HCT116 (cell line): Measurements from ENCODE around the gene TAMM41. TPM values are rescaled to one million over a fixed set of nuclear protein-coding genes. Genes with fewer than 3 reads are reported as not detected.

ENCODE experiments used
- ATAC-seq: fragments of 200-7000 bp; cut with Tn5 transposase; 2 replicates; pipeline ENCODE4 v1.9.1; 2020; ENCODE audit warnings: mild to moderate bottlenecking, moderate library complexity
- BruUV-seq: library from RNA; stranded (reverse); fragments of 400-500 nt; replicated peaks from 2 replicates; lab custom pipeline; 2021; lab: Mats Ljungman, UMichigan
- CTCF ChIA-PET: fragments of 300-600 bp; sonication (Branson Sonifier 250); formaldehyde crosslinking; loops from one replicate; lab custom pipeline; 2021; ENCODE audit warnings: antibody characterized with exemption; lab: Charles Lee
- POLR2A ChIA-PET: fragments of 300-600, 350-600 bp; sonication (Branson Sonifier 250); formaldehyde crosslinking; loops from one replicate; lab custom pipeline; 2021; ENCODE audit warnings: antibody characterized with exemption; lab: Charles Lee
- RAD21 ChIA-PET, 2 experiments: fragments of 300-600 bp; sonication (Branson Sonifier 250); formaldehyde crosslinking; loops; one replicate each; lab custom pipeline; 2023; ENCODE audit warnings: low total read pairs in 2 of 2; ENCODE audit not compliant: uncharacterized antibody in 2 of 2, unreplicated experiment in 2 of 2, low non-redundant PET in 1 of 2; lab: Charles Lee
- DNase-seq: peaks from one replicate; pipeline ENCODE4 v3.0.0-alpha.2; 2010; ENCODE audit warnings: low read depth, low spot score
- H2AFZ ChIP-seq: fragments of 200-600 bp; shearing (Covaris generic), sonication (generic); 2 replicates; pipeline ENCODE4 v1.6.1; 2017; ENCODE audit warnings: low read depth, mixed run types, mixed read lengths, antibody characterized with exemption, low read length; ENCODE audit not compliant: poor library complexity, severe bottlenecking
- H3K27ac ChIP-seq: 2 replicates; pipeline ENCODE4 v1.5.1; 2012; ENCODE audit warnings: low read depth, low read length
- H3K27me3 ChIP-seq: fragments of 200-600 bp; sonication (generic); 2 replicates; pipeline ENCODE4 v1.6.1; 2016; ENCODE audit warnings: mixed run types, low read length, mixed read lengths; ENCODE audit not compliant: insufficient read depth
- H3K36me3 ChIP-seq, 2 experiments: fragments of 200-500 bp in 1 of 2; fragments of 200-600 bp in 1 of 2; sonication (Bioruptor generic) in 1 of 2; sonication (generic) in 1 of 2; 2 replicates each; pipeline versions ENCODE4 v1.5.1 to v1.6.1; 2014 to 2016; ENCODE audit warnings: low read length in 2 of 2, inconsistent platforms in 1 of 2, mixed read lengths in 1 of 2, mixed run types in 1 of 2; ENCODE audit not compliant: insufficient read depth in 2 of 2, control insufficient read depth in 1 of 2
- H3K4me1 ChIP-seq, 2 experiments: fragments of 200-600 bp in 1 of 2; sonication (generic) in 1 of 2; 2 replicates each; pipeline versions ENCODE4 v1.5.1 to v1.6.1; 2012 to 2017; ENCODE audit warnings: low read length in 2 of 2, inconsistent platforms in 1 of 2, mild to moderate bottlenecking in 1 of 2, mixed read lengths in 1 of 2, mixed run types in 1 of 2, moderate library complexity in 1 of 2; ENCODE audit not compliant: insufficient read depth in 2 of 2, control insufficient read depth in 1 of 2
- H3K4me2 ChIP-seq: fragments of 200-600 bp; sonication (generic); 2 replicates; pipeline ENCODE4 v1.6.1; 2017; ENCODE audit warnings: mixed run types, low read length, mixed read lengths
- H3K4me3 ChIP-seq, 2 experiments: fragments of 200-600 bp in 1 of 2; sonication (generic) in 1 of 2; replicated peaks in 1 of 2; 2 replicates each; pipeline ENCODE4 v1.5.1; 2011 to 2016; ENCODE audit warnings: low read length in 2 of 2, control low read depth in 1 of 2, low read depth in 1 of 2, mild to moderate bottlenecking in 1 of 2, mixed read lengths in 1 of 2, mixed run types in 1 of 2
- H3K79me2 ChIP-seq: fragments of 200-600 bp; sonication (generic); 2 replicates; pipeline ENCODE4 v1.6.1; 2017; ENCODE audit warnings: mild to moderate bottlenecking, mixed run types, low read length, moderate library complexity, mixed read lengths; ENCODE audit not compliant: insufficient read depth
- H3K9ac ChIP-seq: fragments of 200-600 bp; sonication (generic); 2 replicates; pipeline ENCODE4 v1.6.1; 2016; ENCODE audit warnings: low read length, mixed read lengths
- H3K9me2 ChIP-seq: fragments of 200-600 bp; sonication (generic), shearing (Covaris generic); 2 replicates; pipeline ENCODE4 v1.6.1; 2017; ENCODE audit warnings: mixed run types, mild to moderate bottlenecking, moderate library complexity; ENCODE audit not compliant: insufficient read depth
- H3K9me3 ChIP-seq, 2 experiments: fragments of 200-500 bp in 1 of 2; fragments of 200-600 bp in 1 of 2; sonication (Bioruptor generic) in 1 of 2; sonication (generic) in 1 of 2; 2 replicates each; pipeline ENCODE4 v1.6.1; 2014 to 2017; ENCODE audit warnings: low read length in 2 of 2, mixed read lengths in 2 of 2, inconsistent platforms in 1 of 2, low read depth in 1 of 2, mild to moderate bottlenecking in 1 of 2, mixed run types in 1 of 2, moderate library complexity in 1 of 2; ENCODE audit not compliant: control insufficient read depth in 1 of 2, insufficient read depth in 1 of 2
- H4K20me1 ChIP-seq: fragments of 200-600 bp; sonication (generic), shearing (Covaris generic); 2 replicates; pipeline ENCODE4 v1.6.1; 2017; ENCODE audit warnings: mixed run types, mild to moderate bottlenecking, moderate library complexity; ENCODE audit not compliant: insufficient read depth
- CBX3 ChIP-seq: IDR thresholded peaks from 2 replicates; pipeline ENCODE4 v1.6.1; 2012; ENCODE audit warnings: low read depth
- EGR1 ChIP-seq: IDR thresholded peaks from 2 replicates; pipeline ENCODE4 v1.6.1; 2012; ENCODE audit warnings: low read depth
- EZH2 ChIP-seq: fragments of 200-600 bp; sonication (generic); IDR thresholded peaks from 2 replicates; pipeline ENCODE4 v1.6.1; 2017; ENCODE audit warnings: antibody characterized with exemption, mixed run types
- SRF ChIP-seq: IDR thresholded peaks from 2 replicates; pipeline ENCODE4 v1.6.1; 2012; ENCODE audit warnings: low read depth
- TCF7L2 ChIP-seq: IDR thresholded peaks from 2 replicates; pipeline ENCODE4 v1.7.0; 2011; ENCODE audit warnings: borderline replicate concordance, inconsistent platforms; ENCODE audit not compliant: insufficient read depth, insufficient read length; ENCODE audit errors: extremely low read depth
- YY1 ChIP-seq: IDR thresholded peaks from 2 replicates; pipeline ENCODE4 v1.6.1; 2011; ENCODE audit warnings: low read length, low read depth, moderate library complexity, mild to moderate bottlenecking; ENCODE audit not compliant: insufficient replicate concordance; ENCODE audit errors: extremely low read depth
- ZFX ChIP-seq: fragments of 450-650 bp; IDR thresholded peaks from 2 replicates; pipeline ENCODE4 v1.6.1; 2017
- ZNF274 ChIP-seq: fragments of 200-500 bp; sonication (Bioruptor generic); IDR thresholded peaks from 2 replicates; pipeline ENCODE4 v1.6.1; 2014; ENCODE audit warnings: mild to moderate bottlenecking, low read depth, low read length, inconsistent platforms
- intact Hi-C: fragments of 100-400 bp; cut with micrococcal nuclease; formaldehyde crosslinking; loops from 2 replicates; pipeline ENCODE4 v1.10.0; 2022
- total RNA-seq: library from RNA; stranded (reverse); gene quantifications from one replicate; pipeline ENCODE4 v1.2.1, GENCODE V29; 2021; ENCODE audit not compliant: unreplicated experiment
- TF ChIP-seq, protein P1 (sequence below): IDR thresholded peaks from 2 replicates; pipeline ENCODE4 v1.6.1; 2011; ENCODE audit warnings: mild to moderate bottlenecking, low read length, moderate library complexity; ENCODE audit not compliant: insufficient replicate concordance; ENCODE audit errors: extremely low read depth
- TF ChIP-seq, protein P2 (sequence below): IDR thresholded peaks from 2 replicates; pipeline ENCODE4 v1.6.1; 2012
- TF ChIP-seq, protein P3 (sequence below): IDR thresholded peaks from 2 replicates; pipeline ENCODE4 v1.6.1; 2012
- TF ChIP-seq, protein P4 (sequence below): IDR thresholded peaks from 2 replicates; pipeline ENCODE4 v1.6.1; 2012; ENCODE audit warnings: low read depth

TAMM41 gene
- total RNA-seq, 1 experiment from 2014 or later: 17.9 TPM

DNA sequence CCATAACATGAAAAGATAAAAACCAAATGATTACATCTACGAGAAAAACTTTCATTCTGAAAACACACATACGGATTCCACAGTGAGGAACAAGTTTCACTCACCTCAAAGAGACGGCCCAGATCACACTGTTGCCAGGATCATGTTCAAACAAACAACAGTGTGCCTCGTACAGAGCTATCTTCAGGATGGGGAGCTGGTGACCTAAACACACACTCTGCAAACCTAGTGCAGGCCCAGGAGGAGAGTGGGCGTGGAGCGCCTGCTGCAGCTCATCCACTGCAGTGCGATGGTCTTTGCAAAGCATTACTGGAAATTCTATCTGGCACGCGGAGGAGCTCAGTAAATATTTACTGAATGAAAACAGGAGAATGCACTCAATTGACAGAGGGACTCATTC is 38.5 kb downstream of the TAMM41 start:
- Histone ChIP-seq H3K27ac (no peak overlapping the region), H3K9me3 (no peaks in the 10 kb centered on the region), H3K36me3 (peaks cover 15 to 16% of the 10 kb centered on the region in 2 experiments; a peak in 3 of 4 replicates), H3K4me2 (no peak overlapping the region), H3K4me3 (no peak overlapping the region), H4K20me1 (no peaks in the 10 kb centered on the region), H3K4me1 (no peaks in the 10 kb centered on the region), H3K79me2 (no peaks in the 10 kb centered on the region), H3K27me3 (no peaks in the 10 kb centered on the region)
- intact Hi-C loops: no loop called here
- BruUV-seq: no TSS peak
- no peak for DNase-seq
- POLR2A ChIA-PET: no interaction called here
- TF ChIP-seq, protein P1, sequence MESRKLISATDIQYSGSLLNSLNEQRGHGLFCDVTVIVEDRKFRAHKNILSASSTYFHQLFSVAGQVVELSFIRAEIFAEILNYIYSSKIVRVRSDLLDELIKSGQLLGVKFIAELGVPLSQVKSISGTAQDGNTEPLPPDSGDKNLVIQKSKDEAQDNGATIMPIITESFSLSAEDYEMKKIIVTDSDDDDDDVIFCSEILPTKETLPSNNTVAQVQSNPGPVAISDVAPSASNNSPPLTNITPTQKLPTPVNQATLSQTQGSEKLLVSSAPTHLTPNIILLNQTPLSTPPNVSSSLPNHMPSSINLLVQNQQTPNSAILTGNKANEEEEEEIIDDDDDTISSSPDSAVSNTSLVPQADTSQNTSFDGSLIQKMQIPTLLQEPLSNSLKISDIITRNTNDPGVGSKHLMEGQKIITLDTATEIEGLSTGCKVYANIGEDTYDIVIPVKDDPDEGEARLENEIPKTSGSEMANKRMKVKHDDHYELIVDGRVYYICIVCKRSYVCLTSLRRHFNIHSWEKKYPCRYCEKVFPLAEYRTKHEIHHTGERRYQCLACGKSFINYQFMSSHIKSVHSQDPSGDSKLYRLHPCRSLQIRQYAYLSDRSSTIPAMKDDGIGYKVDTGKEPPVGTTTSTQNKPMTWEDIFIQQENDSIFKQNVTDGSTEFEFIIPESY: no peak
- TF ChIP-seq TCF7L2: no peak
- no peak for TF ChIP-seq CBX3
- TF ChIP-seq, all 23 proteins: peak for 0
- RAD21 ChIA-PET: no interaction called here
- H2AFZ ChIP-seq: no peak overlapping the region
- CTCF ChIA-PET: no interaction called here
- H3K9ac ChIP-seq: no peak overlapping the region
- ATAC-seq: no peak
- H3K9me2 ChIP-seq: no peaks in the 10 kb centered on the region

DNA sequence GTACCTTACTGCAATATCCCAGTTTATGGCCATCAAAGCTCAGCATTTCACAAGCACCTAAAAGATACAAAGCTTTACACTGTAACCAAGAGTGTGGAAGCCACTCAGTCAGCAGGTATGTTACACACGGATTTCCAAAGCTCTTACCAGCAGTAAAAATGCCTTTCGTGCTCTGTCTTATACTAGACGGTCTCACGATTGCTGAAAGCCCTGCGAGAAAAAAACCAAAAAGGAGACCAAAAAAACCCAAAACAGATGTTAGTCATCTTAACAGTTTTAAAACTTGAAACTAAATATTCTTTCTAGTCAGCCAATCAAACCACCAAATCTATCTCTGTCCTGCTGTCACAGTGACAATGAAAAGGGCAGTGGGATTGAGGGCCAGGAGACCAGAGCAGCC is 39.0 kb downstream of the TAMM41 start:
- H3K27me3 ChIP-seq: no peaks in the 10 kb centered on the region
- H2AFZ ChIP-seq: no peak overlapping the region
- H3K4me1 ChIP-seq: no peaks in the 10 kb centered on the region
- BruUV-seq: no TSS peak
- no peaks in the 10 kb centered on the region for H4K20me1 ChIP-seq
- no peaks in the 10 kb centered on the region for H3K9me3 ChIP-seq
- H3K36me3 ChIP-seq: peaks cover 16 to 21% of the 10 kb centered on the region in 2 experiments; a peak in 3 of 4 replicates
- H3K4me3 ChIP-seq: no peak overlapping the region
- intact Hi-C loops: no loop called here
- H3K4me2 ChIP-seq: no peak overlapping the region
- H3K9ac ChIP-seq: no peak overlapping the region
- ATAC-seq (no peak), DNase-seq (no peak)
- ChIA-PET CTCF (no interaction called here), POLR2A (no interaction called here), RAD21 (no interaction called here)
- H3K79me2 ChIP-seq: no peaks in the 10 kb centered on the region
- no peaks in the 10 kb centered on the region for H3K9me2 ChIP-seq
- H3K27ac ChIP-seq: no peak overlapping the region
- TF ChIP-seq, protein P2, sequence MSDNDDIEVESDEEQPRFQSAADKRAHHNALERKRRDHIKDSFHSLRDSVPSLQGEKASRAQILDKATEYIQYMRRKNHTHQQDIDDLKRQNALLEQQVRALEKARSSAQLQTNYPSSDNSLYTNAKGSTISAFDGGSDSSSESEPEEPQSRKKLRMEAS: no peak
- TF ChIP-seq ZFX (no peak), EZH2 (no peak), YY1 (no peak), ZNF274 (no peak), SRF (no peak), EGR1 (no peak)
- TF ChIP-seq, protein P3, sequence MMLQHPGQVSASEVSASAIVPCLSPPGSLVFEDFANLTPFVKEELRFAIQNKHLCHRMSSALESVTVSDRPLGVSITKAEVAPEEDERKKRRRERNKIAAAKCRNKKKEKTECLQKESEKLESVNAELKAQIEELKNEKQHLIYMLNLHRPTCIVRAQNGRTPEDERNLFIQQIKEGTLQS: no peak
- TF ChIP-seq, protein P4, sequence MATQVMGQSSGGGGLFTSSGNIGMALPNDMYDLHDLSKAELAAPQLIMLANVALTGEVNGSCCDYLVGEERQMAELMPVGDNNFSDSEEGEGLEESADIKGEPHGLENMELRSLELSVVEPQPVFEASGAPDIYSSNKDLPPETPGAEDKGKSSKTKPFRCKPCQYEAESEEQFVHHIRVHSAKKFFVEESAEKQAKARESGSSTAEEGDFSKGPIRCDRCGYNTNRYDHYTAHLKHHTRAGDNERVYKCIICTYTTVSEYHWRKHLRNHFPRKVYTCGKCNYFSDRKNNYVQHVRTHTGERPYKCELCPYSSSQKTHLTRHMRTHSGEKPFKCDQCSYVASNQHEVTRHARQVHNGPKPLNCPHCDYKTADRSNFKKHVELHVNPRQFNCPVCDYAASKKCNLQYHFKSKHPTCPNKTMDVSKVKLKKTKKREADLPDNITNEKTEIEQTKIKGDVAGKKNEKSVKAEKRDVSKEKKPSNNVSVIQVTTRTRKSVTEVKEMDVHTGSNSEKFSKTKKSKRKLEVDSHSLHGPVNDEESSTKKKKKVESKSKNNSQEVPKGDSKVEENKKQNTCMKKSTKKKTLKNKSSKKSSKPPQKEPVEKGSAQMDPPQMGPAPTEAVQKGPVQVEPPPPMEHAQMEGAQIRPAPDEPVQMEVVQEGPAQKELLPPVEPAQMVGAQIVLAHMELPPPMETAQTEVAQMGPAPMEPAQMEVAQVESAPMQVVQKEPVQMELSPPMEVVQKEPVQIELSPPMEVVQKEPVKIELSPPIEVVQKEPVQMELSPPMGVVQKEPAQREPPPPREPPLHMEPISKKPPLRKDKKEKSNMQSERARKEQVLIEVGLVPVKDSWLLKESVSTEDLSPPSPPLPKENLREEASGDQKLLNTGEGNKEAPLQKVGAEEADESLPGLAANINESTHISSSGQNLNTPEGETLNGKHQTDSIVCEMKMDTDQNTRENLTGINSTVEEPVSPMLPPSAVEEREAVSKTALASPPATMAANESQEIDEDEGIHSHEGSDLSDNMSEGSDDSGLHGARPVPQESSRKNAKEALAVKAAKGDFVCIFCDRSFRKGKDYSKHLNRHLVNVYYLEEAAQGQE: no peak
- TF ChIP-seq, protein P1: no peak
